ENCODE results near the gene SBF2.

- no peak for TF ChIP-seq CTCF (IDR thresholded peaks at IDR 0.05)
- TF ChIP-seq POLR2A (IDR thresholded peaks at IDR 0.05), result no peak
Observed at GRCh38 chr11:10107497-10107896, 186.5 kb downstream of the SBF2 start.

Measured in esophagus squamous epithelium (tissue), 4 donors.